Tibial nerve (tissue), 3 donors: ENCODE data around the gene LRP8.

ENCODE experiments used
- CTCF ChIP-seq, 5 experiments: fragments of 200-600 bp in 3 of 5; fragments of 450-650 bp in 2 of 5; sonication (generic) in 3 of 5; IDR thresholded peaks; one replicate each; pipeline ENCODE4 v1.5.1; 2016 to 2019; ENCODE audit warnings: antibody characterized with exemption in 5 of 5, mild to moderate bottlenecking in 3 of 5, moderate library complexity in 2 of 5
- POLR2A ChIP-seq, 2 donors: fragments of 450-650 bp; IDR thresholded peaks; one replicate each; pipeline ENCODE4 v1.6.1; 2017; ENCODE audit warnings: antibody characterized with exemption in 2 of 2, mild to moderate bottlenecking in 2 of 2, moderate library complexity in 2 of 2

GRCh38 chr1:53320646-53321045, 7.2 kb downstream of the LRP8 start:
- TF ChIP-seq CTCF (IDR thresholded peaks at IDR 0.05) (no peak), POLR2A (IDR thresholded peaks at IDR 0.05) (no peak)
